Trophoblast cell (in vitro differentiated cells and primary cell): Measurements from ENCODE around the gene POLN.
A peak's percentile ranks its signal among the peaks of the same experiment; 100 is the strongest.

ENCODE experiments used
- DNase-seq, 2 donors: peaks; one replicate each; pipeline ENCODE4 v3.0.0-alpha.2; 2016
- H2AFZ ChIP-seq: 2 replicates; pipeline ENCODE4 v1.6.1; 2013; ENCODE audit warnings: low read length, moderate library complexity, mild to moderate bottlenecking; ENCODE audit not compliant: insufficient read depth, poor library complexity
- H2AK5ac ChIP-seq: 2 replicates; pipeline ENCODE4 v1.6.1; 2013; ENCODE audit warnings: mild to moderate bottlenecking, low read length
- H2BK120ac ChIP-seq: 2 replicates; pipeline ENCODE4 v1.6.1; 2013; ENCODE audit warnings: low read length, mild to moderate bottlenecking, moderate library complexity; ENCODE audit not compliant: insufficient read depth, poor library complexity
- H2BK12ac ChIP-seq: 2 replicates; pipeline ENCODE4 v1.6.1; 2013; ENCODE audit warnings: mild to moderate bottlenecking, low read length, moderate library complexity
- H2BK5ac ChIP-seq: 2 replicates; pipeline ENCODE4 v1.6.1; 2013; ENCODE audit warnings: low read length, low read depth, moderate library complexity, mild to moderate bottlenecking; ENCODE audit not compliant: poor library complexity
- H3K14ac ChIP-seq: 2 replicates; pipeline ENCODE4 v1.6.1; 2013; ENCODE audit warnings: mild to moderate bottlenecking, low read length
- H3K18ac ChIP-seq: 2 replicates; pipeline ENCODE4 v1.6.1; 2013; ENCODE audit warnings: mild to moderate bottlenecking, low read length
- H3K23ac ChIP-seq: 2 replicates; pipeline ENCODE4 v1.6.1; 2013; ENCODE audit warnings: low read length
- H3K27ac ChIP-seq: 2 replicates; pipeline ENCODE4 v1.5.1; 2013; ENCODE audit warnings: low read depth, mild to moderate bottlenecking, inconsistent platforms, low read length, moderate library complexity
- H3K27me3 ChIP-seq: 2 replicates; pipeline ENCODE4 v1.6.1; 2013; ENCODE audit warnings: inconsistent platforms, mild to moderate bottlenecking, low read length, moderate library complexity; ENCODE audit not compliant: insufficient read depth
- H3K36me3 ChIP-seq, 2 experiments: 1 replicate in 1 of 2; 2 replicates in 1 of 2; pipeline ENCODE4 v1.6.1; 2013; ENCODE audit warnings: low read length in 2 of 2, mild to moderate bottlenecking in 2 of 2, moderate library complexity in 1 of 2; ENCODE audit not compliant: insufficient read depth in 2 of 2, control insufficient read depth in 1 of 2
- H3K4ac ChIP-seq: 2 replicates; pipeline ENCODE4 v1.6.1; 2013; ENCODE audit warnings: low read depth, mild to moderate bottlenecking, low read length, moderate library complexity
- H3K4me1 ChIP-seq, 2 experiments: 1 replicate in 1 of 2; 2 replicates in 1 of 2; pipeline ENCODE4 v1.6.1; 2013; ENCODE audit warnings: low read length in 2 of 2, mild to moderate bottlenecking in 2 of 2, moderate library complexity in 1 of 2; ENCODE audit not compliant: insufficient read depth in 2 of 2, control insufficient read depth in 1 of 2
- H3K4me2 ChIP-seq: 2 replicates; pipeline ENCODE4 v1.6.1; 2013; ENCODE audit warnings: inconsistent platforms, mild to moderate bottlenecking, low read length, moderate library complexity
- H3K4me3 ChIP-seq: 2 replicates; pipeline ENCODE4 v1.5.1; 2013; ENCODE audit warnings: mild to moderate bottlenecking, low read depth, low read length, inconsistent platforms
- H3K79me1 ChIP-seq: one replicate; pipeline ENCODE4 v1.6.1; 2013; ENCODE audit warnings: low read length
- H3K79me2 ChIP-seq: 2 replicates; pipeline ENCODE4 v1.6.1; 2013; ENCODE audit warnings: low read length, mild to moderate bottlenecking; ENCODE audit not compliant: control insufficient read depth, insufficient read depth, poor library complexity
- H3K9ac ChIP-seq: 2 replicates; pipeline ENCODE4 v1.6.1; 2013; ENCODE audit warnings: mild to moderate bottlenecking, low read length
- H3K9me3 ChIP-seq: 2 replicates; pipeline ENCODE4 v1.6.1; 2013; ENCODE audit warnings: low read depth, mild to moderate bottlenecking, control low read depth, inconsistent platforms, low read length; ENCODE audit not compliant: insufficient read depth
- H4K12ac ChIP-seq: 2 replicates; pipeline ENCODE4 v1.6.1; 2013; ENCODE audit warnings: low read depth, mild to moderate bottlenecking, low read length, moderate library complexity
- H4K8ac ChIP-seq: 2 replicates; pipeline ENCODE4 v1.6.1; 2013; ENCODE audit warnings: low read depth, mild to moderate bottlenecking, low read length, moderate library complexity
- H4K91ac ChIP-seq: one replicate; pipeline ENCODE4 v1.6.1; 2013; ENCODE audit warnings: low read depth, mild to moderate bottlenecking, low read length, moderate library complexity
- WGBS: extraction: QIAGEN DNeasy Blood & Tissue Kit; methylation state at CpG from one replicate; pipeline ENCODE4 v1.1.7; 2013; ENCODE audit warnings: missing lambda C conversion rate; ENCODE audit not compliant: insufficient read length, insufficient coverage; ENCODE audit errors: extremely low coverage; 5-methylcytosine and 5-hydroxymethylcytosine counted together

POLN gene

GRCh38 chr4:2065106-2065930 lies 176.6 kb downstream of the POLN start:
- H4K91ac ChIP-seq: no peak overlapping the region
- no peak overlapping the region for H2BK12ac ChIP-seq
- H3K9ac ChIP-seq: no peak overlapping the region
- no CpG with 5 or more reads among the region's 24 CpGs for WGBS
- H2BK120ac ChIP-seq: no peak overlapping the region
- peaks cover 13% of the 10 kb centered on the region for H3K27me3 ChIP-seq
- no peaks in the 10 kb centered on the region for H3K79me1 ChIP-seq
- H3K36me3 ChIP-seq: no peaks in the 10 kb centered on the region
- no peak overlapping the region for H3K23ac ChIP-seq
- H2AK5ac ChIP-seq: no peak overlapping the region
- DNase-seq: no peak
- H3K4me3 ChIP-seq: no peak overlapping the region
- H3K79me2 ChIP-seq: no peaks in the 10 kb centered on the region
- no peak overlapping the region for H3K4me2 ChIP-seq
- H3K18ac ChIP-seq: no peak overlapping the region
- no peak overlapping the region for H2AFZ ChIP-seq
- no peak overlapping the region for H2BK5ac ChIP-seq
- no peak overlapping the region for H4K12ac ChIP-seq
- peaks cover 6% of the 10 kb centered on the region for H3K9me3 ChIP-seq
- no peak overlapping the region for H3K4ac ChIP-seq
- no peak overlapping the region for H3K14ac ChIP-seq
- H3K27ac ChIP-seq: no peak overlapping the region
- no peak overlapping the region for H4K8ac ChIP-seq
- H3K4me1 ChIP-seq: peaks cover 0 to 4% of the 10 kb centered on the region in 2 experiments

- no peak overlapping the region for H3K23ac ChIP-seq
- no peak overlapping the region for H3K4me3 ChIP-seq
- no CpG with 5 or more reads among the region's 40 CpGs for WGBS
- H2AK5ac ChIP-seq: no peak overlapping the region
- H3K9ac ChIP-seq: no peak overlapping the region
- H3K79me2 ChIP-seq: no peaks in the 10 kb centered on the region
- no peaks in the 10 kb centered on the region for H3K79me1 ChIP-seq
- no peak overlapping the region for H3K18ac ChIP-seq
- H2AFZ ChIP-seq: no peak overlapping the region
- H3K4ac ChIP-seq: no peak overlapping the region
- H4K91ac ChIP-seq: no peak overlapping the region
- H3K27ac ChIP-seq: no peak overlapping the region
- no peak overlapping the region for H4K8ac ChIP-seq
- H2BK12ac ChIP-seq: no peak overlapping the region
- H3K27me3 ChIP-seq: peaks cover 20% of the 10 kb centered on the region
- DNase-seq: peak in 1 of 2 donors; percentile 29
- H3K9me3 ChIP-seq: peaks cover 6% of the 10 kb centered on the region
- H3K14ac ChIP-seq: no peak overlapping the region
- no peak overlapping the region for H4K12ac ChIP-seq
- no peak overlapping the region for H2BK120ac ChIP-seq
- no peak overlapping the region for H2BK5ac ChIP-seq
- no peak overlapping the region for H3K4me2 ChIP-seq
- H3K4me1 ChIP-seq: peaks cover 0 to 4% of the 10 kb centered on the region in 2 experiments
- H3K36me3 ChIP-seq: no peaks in the 10 kb centered on the region
Observed at GRCh38 chr4:2064276-2064991, 177.5 kb downstream of the POLN start.

- Histone ChIP-seq H3K27ac (no peak overlapping the region), H2BK5ac (no peak overlapping the region), H3K4me2 (no peak overlapping the region), H2AK5ac (no peak overlapping the region), H3K4ac (no peak overlapping the region), H3K9me3 (peaks cover 6% of the 10 kb centered on the region), H3K79me1 (no peaks in the 10 kb centered on the region), H3K9ac (no peak overlapping the region), H3K79me2 (no peaks in the 10 kb centered on the region), H4K12ac (no peak overlapping the region), H2BK12ac (no peak overlapping the region), H3K36me3 (no peaks in the 10 kb centered on the region), H3K23ac (no peak overlapping the region), H4K91ac (no peak overlapping the region), H3K18ac (no peak overlapping the region), H2AFZ (no peak overlapping the region), H3K4me3 (no peak overlapping the region), H3K27me3 (peaks cover 22% of the 10 kb centered on the region), H3K4me1 (peaks cover 0 to 4% of the 10 kb centered on the region in 2 experiments), H3K14ac (no peak overlapping the region), H4K8ac (no peak overlapping the region), H2BK120ac (no peak overlapping the region)
- DNase-seq: no peak
- no CpG with 5 or more reads among the region's 53 CpGs for whole genome bisulfite sequencing
Observed at GRCh38 chr4:2063557-2064275, 178.2 kb downstream of the POLN start.

- no CpG with 5 or more reads among the region's 16 CpGs for WGBS
Observed at GRCh38 chr4:2062808-2063524, 179.0 kb downstream of the POLN start.

More at GRCh38 chr4:2062808-2063524, 179.0 kb downstream of the POLN start:
- no peak overlapping the region for H2AK5ac ChIP-seq
- no peak for DNase-seq
- H3K4ac ChIP-seq: no peak overlapping the region
- no peak overlapping the region for H3K14ac ChIP-seq
- peaks cover 6% of the 10 kb centered on the region for H3K9me3 ChIP-seq
- no peaks in the 10 kb centered on the region for H3K36me3 ChIP-seq
- H3K23ac ChIP-seq: no peak overlapping the region
- no peaks in the 10 kb centered on the region for H3K79me1 ChIP-seq
- no peak overlapping the region for H2BK120ac ChIP-seq
- no peak overlapping the region for H3K27ac ChIP-seq
- H3K9ac ChIP-seq: no peak overlapping the region
- peaks cover 29% of the 10 kb centered on the region for H3K27me3 ChIP-seq
- no peak overlapping the region for H2BK12ac ChIP-seq
- H2BK5ac ChIP-seq: no peak overlapping the region
- H3K4me3 ChIP-seq: no peak overlapping the region
- H3K79me2 ChIP-seq: no peaks in the 10 kb centered on the region
- no peak overlapping the region for H3K18ac ChIP-seq
- H2AFZ ChIP-seq: no peak overlapping the region
- H3K4me2 ChIP-seq: no peak overlapping the region
- H4K91ac ChIP-seq: no peak overlapping the region
- no peak overlapping the region for H4K12ac ChIP-seq
- no peak overlapping the region for H4K8ac ChIP-seq
- H3K4me1 ChIP-seq: peaks cover 3 to 9% of the 10 kb centered on the region in 2 experiments
